ENCODE results near the gene CNTRL.

DNA sequence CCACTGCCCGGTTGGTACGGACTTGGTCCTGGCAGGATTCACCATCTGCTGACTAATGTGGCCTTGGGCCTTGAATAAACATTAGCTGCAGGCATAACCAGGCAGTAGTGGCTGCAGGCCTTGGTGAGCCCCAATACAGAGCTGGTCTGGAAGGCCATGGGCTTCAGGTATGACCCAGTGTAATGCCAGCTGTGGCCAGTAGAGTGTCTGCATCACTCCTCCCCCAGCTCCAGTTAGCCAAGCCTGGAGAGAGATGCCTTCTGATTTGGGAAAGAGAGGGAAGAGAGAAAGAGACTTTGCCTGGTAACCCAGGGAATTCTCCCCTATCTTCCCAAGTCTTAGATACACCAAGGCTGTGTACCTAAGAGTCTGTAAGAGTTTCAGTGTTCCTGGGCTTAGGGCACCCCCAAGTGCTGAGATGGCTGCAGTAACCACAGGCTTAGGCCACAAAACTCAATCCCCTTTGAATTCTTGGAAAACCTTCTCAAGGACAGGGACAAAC, 19.1 kb upstream of the CNTRL start:
- TF ChIP-seq EZH2 (IDR thresholded peaks at IDR 0.05), result no peak
- no peak for TF ChIP-seq POLR2AphosphoS5 (IDR thresholded peaks at IDR 0.05; ENCODE audit: borderline replicate concordance, low read depth, low read length)
- TF ChIP-seq FOXP2 (optimal IDR thresholded peaks at IDR 0.05; ENCODE audit: control extremely low read depth, extremely low read length, insufficient read depth), result no peak
